Osteocyte (in vitro differentiated cells): ENCODE results near the gene MRPL22. TPM values are rescaled to one million over a fixed set of nuclear protein-coding genes. Genes with fewer than 3 reads are reported as not detected.

Experiments used
- DNase-seq: peaks from one replicate; pipeline ENCODE4 v3.0.0; 2021; ENCODE audit warnings: mixed read lengths; ENCODE audit not compliant: unreplicated experiment; ENCODE audit errors: extremely low spot score
- H3K27ac Mint-ChIP-seq: one replicate; pipeline ENCODE4 v1.8.0; 2021; ENCODE audit warnings: mild to moderate bottlenecking, mixed read lengths; ENCODE audit not compliant: unreplicated experiment
- H3K27me3 Mint-ChIP-seq: one replicate; pipeline ENCODE4 v1.8.0; 2021; ENCODE audit warnings: mixed read lengths; ENCODE audit not compliant: unreplicated experiment
- H3K36me3 Mint-ChIP-seq: one replicate; pipeline ENCODE4 v1.8.0; 2021; ENCODE audit warnings: mixed read lengths; ENCODE audit not compliant: unreplicated experiment
- H3K4me1 Mint-ChIP-seq: one replicate; pipeline ENCODE4 v1.8.0; 2021; ENCODE audit warnings: mixed read lengths; ENCODE audit not compliant: unreplicated experiment
- H3K4me3 Mint-ChIP-seq: one replicate; pipeline ENCODE4 v1.8.0; 2021; ENCODE audit warnings: mild to moderate bottlenecking, moderate library complexity, mixed read lengths; ENCODE audit not compliant: unreplicated experiment
- H3K9me3 Mint-ChIP-seq: one replicate; pipeline ENCODE4 v1.8.0; 2021; ENCODE audit warnings: mixed read lengths; ENCODE audit not compliant: unreplicated experiment
- CTCF ChIP-seq: fragments of 200-600 bp; sonication (generic); IDR thresholded peaks from 2 replicates; pipeline ENCODE4 v1.5.0; 2021; ENCODE audit warnings: antibody characterized with exemption, mild to moderate bottlenecking, moderate library complexity
- total RNA-seq: library from RNA; stranded (reverse); gene quantifications from 2 replicates; pipeline ENCODE4 v1.2.1, GENCODE V29; 2021

Gene MRPL22
- total RNA-seq, 1 donor from 2014 or later = 39.1 TPM

GRCh38 chr5:154940375-154940771 lies 500 bp upstream of the MRPL22 start:
- no peaks in the 10 kb centered on the region for H3K9me3 Mint-ChIP-seq
- H3K4me1 Mint-ChIP-seq = peaks cover 31% of the 10 kb centered on the region
- H3K36me3 Mint-ChIP-seq = peaks cover 3% of the 10 kb centered on the region
- no peaks in the 10 kb centered on the region for H3K27me3 Mint-ChIP-seq
- no peak for TF ChIP-seq CTCF
- no peak for DNase-seq
- H3K27ac Mint-ChIP-seq = peak overlapping the region; percentile 99
- H3K4me3 Mint-ChIP-seq = peak overlapping the region; percentile 100

GRCh38 chr5:154943527-154943926 lies 2.7 kb downstream of the MRPL22 start:
- no peak overlapping the region for H3K4me3 Mint-ChIP-seq
- no peak overlapping the region for H3K27ac Mint-ChIP-seq
- H3K4me1 Mint-ChIP-seq = peaks cover 17% of the 10 kb centered on the region
- H3K9me3 Mint-ChIP-seq = no peaks in the 10 kb centered on the region
- H3K36me3 Mint-ChIP-seq = peaks cover 1% of the 10 kb centered on the region
- TF ChIP-seq CTCF = no peak
- H3K27me3 Mint-ChIP-seq = no peaks in the 10 kb centered on the region
- no peak for DNase-seq

GRCh38 chr5:154944716-154945115 lies 3.8 kb downstream of the MRPL22 start:
- DNase-seq = no peak
- Mint-ChIP-seq H3K4me1 (peaks cover 17% of the 10 kb centered on the region), H3K9me3 (no peaks in the 10 kb centered on the region), H3K27me3 (no peaks in the 10 kb centered on the region), H3K36me3 (peaks cover 1% of the 10 kb centered on the region), H3K27ac (no peak overlapping the region), H3K4me3 (no peak overlapping the region)
- TF ChIP-seq CTCF = no peak

- H3K36me3 Mint-ChIP-seq = peaks cover 6% of the 10 kb centered on the region
These were observed 4.9 kb downstream of the MRPL22 start for GRCh38 chr5:154945695-154946301.

GRCh38 chr5:154947778-154948177 lies 6.9 kb downstream of the MRPL22 start:
- Mint-ChIP-seq H3K4me1 (peaks cover 5% of the 10 kb centered on the region), H3K4me3 (no peak overlapping the region), H3K27ac (no peak overlapping the region), H3K36me3 (peaks cover 11% of the 10 kb centered on the region), H3K27me3 (no peaks in the 10 kb centered on the region), H3K9me3 (no peaks in the 10 kb centered on the region)
- DNase-seq = no peak
- no peak for TF ChIP-seq CTCF

More at GRCh38 chr5:154945695-154946301, 4.9 kb downstream of the MRPL22 start:
- TF ChIP-seq CTCF = peak; percentile 62
- Mint-ChIP-seq H3K27me3 (no peaks in the 10 kb centered on the region), H3K4me3 (no peak overlapping the region), H3K4me1 (peaks cover 14% of the 10 kb centered on the region), H3K27ac (no peak overlapping the region), H3K9me3 (no peaks in the 10 kb centered on the region)
- DNase-seq = no peak
